Epithelial cell of proximal tubule (primary cell): ENCODE results near the gene CDC42EP5. TPM values are rescaled to one million over a fixed set of nuclear protein-coding genes. Genes with fewer than 3 reads are reported as not detected.
"Not testable (repeated sequence)": the region's sequence is repeated elsewhere in the genome, so short reads cannot be mapped to it uniquely, and the experiment has no call there.

Experiments
- DNase-seq: peaks from one replicate; pipeline ENCODE4 v3.0.0-alpha.2; 2011; ENCODE audit warnings: low read depth
- H3K4me3 ChIP-seq: 2 replicates; pipeline ENCODE4 v1.5.1; 2011; ENCODE audit warnings: low read depth, mild to moderate bottlenecking, low read length
- CTCF ChIP-seq: conservative IDR thresholded peaks from 2 replicates; pipeline ENCODE4 v1.5.1; 2012; ENCODE audit warnings: low read depth, mild to moderate bottlenecking, low read length
- total RNA-seq: library from RNA; depleted of rRNA; stranded (reverse); fragments of >200 nt; gene quantifications from 2 replicates; pipeline ENCODE4 v1.2.3, GENCODE V29; 2015

CDC42EP5 gene
- total RNA-seq, 1 donor from 2014 or later = 33.7 TPM

- no peak for TF ChIP-seq CTCF
- peak overlapping the region; percentile 80 for H3K4me3 ChIP-seq
- no peak for DNase-seq
Measured at GRCh38 chr19:54448040-54448773, 24.9 kb downstream of the CDC42EP5 start.

- DNase-seq, H3K4me3 ChIP-seq: not testable (repeated sequence)
- TF ChIP-seq CTCF = peak; percentile 6
Measured at GRCh38 chr19:54446349-54446748, 26.7 kb downstream of the CDC42EP5 start.

DNA sequence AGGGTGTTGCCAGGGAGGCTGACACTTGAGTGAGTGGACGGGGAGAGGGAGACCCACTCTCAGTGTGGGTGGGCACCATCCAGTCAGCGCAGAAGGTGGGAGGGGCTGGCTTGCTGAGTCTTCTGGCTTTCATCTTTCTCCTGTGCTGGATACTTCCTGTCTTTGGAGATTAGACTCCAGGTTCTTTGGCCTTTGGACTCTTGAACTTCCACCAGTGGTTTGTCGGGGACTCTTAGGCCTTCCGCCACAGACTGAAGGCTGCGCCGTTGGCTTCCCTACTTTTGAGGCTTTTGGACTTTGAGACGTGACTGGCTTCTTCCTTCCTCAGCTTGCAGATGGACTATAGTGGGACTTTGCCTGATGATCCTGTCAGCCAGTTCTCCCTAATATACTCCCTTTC, 28.4 kb downstream of the CDC42EP5 start:
- DNase-seq = no peak
- TF ChIP-seq CTCF = no peak

GRCh38 chr19:54440641-54441040, 32.5 kb downstream of the CDC42EP5 start:
- no peak for DNase-seq
- no peak overlapping the region for H3K4me3 ChIP-seq
- no peak for TF ChIP-seq CTCF

More for the DNA sequence above, 28.4 kb downstream of the CDC42EP5 start:
- no peak overlapping the region for H3K4me3 ChIP-seq

DNA sequence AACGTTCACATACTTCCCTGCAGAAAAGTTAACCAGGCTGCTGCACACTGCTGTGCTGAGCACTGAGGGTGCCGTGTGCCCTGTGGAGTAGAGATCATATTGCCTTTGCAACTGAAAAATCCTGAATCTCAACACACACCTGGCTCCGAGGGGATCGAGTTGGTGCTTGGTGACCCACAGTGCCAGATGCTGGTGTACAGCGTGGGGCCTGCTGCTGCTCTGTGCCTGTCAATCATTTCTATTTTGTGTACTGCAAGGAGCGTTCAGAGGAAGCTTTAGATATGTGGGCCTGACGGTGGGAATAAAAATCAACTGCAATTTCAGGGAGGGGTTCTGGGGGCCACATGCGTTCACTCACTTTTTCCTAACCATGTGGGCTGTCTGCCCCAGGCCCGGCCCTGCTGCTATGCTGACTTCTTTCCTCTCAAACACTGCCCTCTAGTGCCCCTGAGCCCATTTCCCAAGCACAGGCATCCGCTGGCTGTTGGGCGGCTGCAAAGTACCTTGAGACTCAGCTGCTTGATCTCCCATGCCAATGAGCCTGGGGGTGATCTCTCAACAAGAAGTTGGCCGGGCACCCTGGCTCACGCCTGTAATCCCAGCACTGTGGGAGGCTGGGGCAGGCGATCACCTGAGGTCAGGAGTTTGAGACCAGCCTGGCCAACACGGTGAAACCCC, 33.8 kb downstream of the CDC42EP5 start:
- no peak for DNase-seq
- peak; percentile 70 for TF ChIP-seq CTCF
- H3K4me3 ChIP-seq = no peak overlapping the region

- TF ChIP-seq CTCF = no peak
- no peak for DNase-seq
- H3K4me3 ChIP-seq = no peak overlapping the region
Measured at GRCh38 chr19:54436628-54437252, 36.4 kb downstream of the CDC42EP5 start.
